SIG-M5 treated with dmso at 0.1 percent for 504 hours (cell line): ENCODE data around the gene DDIT4.
"Not testable (repeated sequence)": the region's sequence is repeated elsewhere in the genome, so short reads cannot be mapped to it uniquely, and the experiment has no call there.

Experiments used
- DNase-seq: peaks from one replicate; lab custom pipeline; 2025; ENCODE audit not compliant: unreplicated experiment; lab: John Stamatoyannopoulos, UW

DDIT4 gene

GRCh38 chr10:72249176-72249862 lies 24.4 kb upstream of the DDIT4 start:
- not testable (repeated sequence) for DNase-seq

- DNase-seq = no peak
Measured at GRCh38 chr10:72250666-72251065, 23.1 kb upstream of the DDIT4 start.

GRCh38 chr10:72251635-72252034 lies 22.1 kb upstream of the DDIT4 start:
- DNase-seq = no peak

DNA sequence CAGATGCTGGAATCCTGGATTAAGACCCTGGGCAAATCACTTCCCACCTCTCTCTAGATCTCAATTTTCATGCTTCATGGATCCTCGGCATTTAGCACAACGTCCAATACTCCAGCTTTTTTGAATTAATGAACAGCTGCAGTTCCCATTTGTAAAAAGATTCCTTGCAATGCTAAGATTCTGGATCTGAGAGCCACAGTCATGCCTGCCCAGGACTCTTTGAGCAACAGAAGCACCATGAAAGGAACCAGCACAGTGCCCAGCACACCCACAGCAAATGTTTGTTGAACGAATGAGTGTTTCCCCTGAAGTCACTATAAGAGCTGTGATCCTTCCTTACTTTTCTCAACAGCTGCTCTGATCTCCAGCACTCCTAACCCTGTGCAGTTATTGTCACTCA lies 20.8 kb upstream of the DDIT4 start:
- DNase-seq = no peak

GRCh38 chr10:72253578-72253977 lies 20.1 kb upstream of the DDIT4 start:
- no peak for DNase-seq

DNA sequence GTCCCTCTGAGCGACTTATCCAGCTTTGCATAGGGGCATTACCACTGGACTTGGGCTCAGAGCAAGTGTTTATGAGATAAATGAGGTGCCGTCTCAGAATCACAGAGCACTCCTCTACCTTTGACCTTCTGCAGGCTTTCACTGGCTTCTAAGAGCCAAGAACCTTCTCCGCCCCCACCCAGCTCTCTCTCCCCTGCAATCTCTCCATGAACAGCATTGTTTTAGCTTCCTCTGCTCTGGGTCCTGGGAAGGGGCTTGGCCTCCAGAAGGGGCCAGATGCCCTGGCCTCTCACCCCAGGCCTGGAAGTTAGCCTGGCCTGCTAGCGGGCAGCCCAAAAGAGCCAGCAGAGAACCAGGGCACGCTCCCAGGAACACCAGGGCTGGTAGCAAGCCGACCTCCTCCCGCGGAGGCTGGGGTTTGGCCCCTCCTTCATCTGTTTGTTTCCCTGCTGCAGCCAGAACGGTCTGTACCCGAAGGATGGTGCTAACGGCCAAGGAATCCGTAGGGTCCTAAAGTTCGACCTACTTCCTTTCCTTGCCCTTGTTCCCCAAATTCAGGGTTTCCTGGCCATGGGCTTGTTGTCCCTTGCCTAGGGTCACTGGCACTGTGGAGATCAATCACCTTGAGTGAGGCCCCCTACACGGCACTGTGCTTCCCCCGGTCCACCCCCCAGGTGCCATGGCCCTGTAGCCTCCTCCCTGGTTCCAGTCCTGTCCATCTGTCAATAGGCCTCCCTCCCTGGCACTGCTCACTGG lies 18.7 kb upstream of the DDIT4 start:
- no peak for DNase-seq

DNA sequence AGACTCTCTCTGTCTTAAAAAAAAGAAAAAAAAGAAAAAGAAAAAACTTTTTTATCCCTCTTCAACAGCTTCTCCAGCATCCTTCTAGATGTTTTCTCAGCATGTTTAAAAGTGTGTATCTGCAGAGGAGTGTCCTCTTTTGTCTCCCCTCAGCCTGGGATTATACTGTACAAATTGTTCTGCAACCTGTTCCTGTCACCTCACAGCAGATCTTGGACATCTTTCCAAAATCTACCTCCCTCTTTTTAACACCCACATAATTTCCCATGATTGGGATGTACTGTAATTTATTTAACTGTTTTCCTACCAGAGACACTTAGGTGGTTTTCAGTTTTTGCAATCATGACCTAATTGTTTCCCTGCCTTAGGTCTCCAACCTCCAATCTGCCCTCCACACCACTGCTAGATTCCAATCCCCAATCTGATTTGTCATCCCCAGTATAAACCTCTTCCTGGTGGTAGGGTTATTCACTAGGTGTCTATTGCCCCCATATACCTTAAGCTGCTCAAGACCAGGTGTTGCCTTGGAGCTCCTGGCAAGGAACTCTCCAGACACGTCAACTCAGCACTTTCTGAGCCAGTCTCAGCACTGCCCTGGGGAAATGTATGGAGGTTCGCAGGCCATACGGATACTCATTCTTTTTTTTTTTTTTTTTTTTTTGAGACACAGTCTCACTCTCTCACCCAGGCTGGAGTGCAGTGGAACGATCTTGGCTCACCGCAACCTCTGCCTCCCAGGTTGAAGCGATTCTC lies 17.6 kb upstream of the DDIT4 start:
- no peak for DNase-seq

DNA sequence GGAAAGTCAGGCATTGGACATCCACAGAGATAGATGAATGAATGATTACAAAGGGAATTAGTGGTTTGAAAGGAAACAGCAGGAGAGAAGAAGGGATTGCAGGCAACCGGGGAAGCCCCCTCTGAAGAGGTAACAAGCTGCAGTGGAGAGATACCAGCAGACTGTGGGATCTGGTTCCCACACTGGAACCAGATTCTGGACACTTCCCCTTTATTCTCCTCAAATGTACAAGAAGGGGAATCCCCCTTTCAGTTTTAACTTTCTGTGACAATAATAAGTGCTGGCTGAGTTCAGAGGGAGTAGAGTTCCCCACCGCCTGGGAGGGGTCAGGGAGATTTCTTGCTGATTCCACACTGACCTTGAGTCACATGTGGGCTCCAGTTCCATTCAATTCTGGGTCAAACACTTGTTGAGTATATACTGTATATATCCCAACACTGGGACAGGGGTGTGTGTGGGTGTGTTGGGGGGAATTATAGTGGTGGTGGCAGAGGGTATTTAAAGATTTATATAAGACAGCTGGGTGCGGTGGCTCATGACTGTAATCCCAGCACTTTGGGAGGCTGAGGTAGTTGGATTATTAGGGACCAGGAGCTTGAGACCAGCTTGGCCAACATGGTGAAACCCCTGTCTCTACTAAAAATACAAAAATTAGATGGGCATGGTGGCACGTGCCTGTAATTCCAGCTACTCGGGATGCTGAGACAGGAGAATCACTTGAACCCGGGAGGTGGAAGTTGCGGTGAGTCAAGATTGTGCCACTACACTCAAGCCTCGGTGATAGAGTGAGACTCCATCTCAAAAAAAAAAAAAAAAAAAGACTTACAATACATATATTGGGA lies 16.5 kb upstream of the DDIT4 start:
- peak; percentile 41 for DNase-seq

DNA sequence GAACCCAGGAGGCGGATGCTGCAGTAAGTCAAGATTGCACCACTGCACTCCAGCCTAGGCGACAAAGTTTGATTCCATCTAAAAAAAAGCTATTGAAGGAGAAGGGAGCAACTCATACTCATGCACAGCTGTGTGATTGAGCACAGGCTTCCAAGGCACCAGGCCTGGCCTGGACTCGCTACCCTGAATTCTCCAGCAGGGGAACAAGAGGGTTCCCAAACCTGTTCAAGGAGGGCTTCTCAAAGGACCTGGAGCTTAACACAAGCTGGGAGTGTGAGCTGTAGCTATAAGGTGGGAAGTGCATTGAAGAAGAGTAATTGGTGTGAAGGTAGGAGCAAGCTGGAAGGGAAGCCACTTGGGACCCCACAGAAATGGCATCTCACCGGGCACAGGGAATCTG lies 15.1 kb upstream of the DDIT4 start:
- no peak for DNase-seq

DNA sequence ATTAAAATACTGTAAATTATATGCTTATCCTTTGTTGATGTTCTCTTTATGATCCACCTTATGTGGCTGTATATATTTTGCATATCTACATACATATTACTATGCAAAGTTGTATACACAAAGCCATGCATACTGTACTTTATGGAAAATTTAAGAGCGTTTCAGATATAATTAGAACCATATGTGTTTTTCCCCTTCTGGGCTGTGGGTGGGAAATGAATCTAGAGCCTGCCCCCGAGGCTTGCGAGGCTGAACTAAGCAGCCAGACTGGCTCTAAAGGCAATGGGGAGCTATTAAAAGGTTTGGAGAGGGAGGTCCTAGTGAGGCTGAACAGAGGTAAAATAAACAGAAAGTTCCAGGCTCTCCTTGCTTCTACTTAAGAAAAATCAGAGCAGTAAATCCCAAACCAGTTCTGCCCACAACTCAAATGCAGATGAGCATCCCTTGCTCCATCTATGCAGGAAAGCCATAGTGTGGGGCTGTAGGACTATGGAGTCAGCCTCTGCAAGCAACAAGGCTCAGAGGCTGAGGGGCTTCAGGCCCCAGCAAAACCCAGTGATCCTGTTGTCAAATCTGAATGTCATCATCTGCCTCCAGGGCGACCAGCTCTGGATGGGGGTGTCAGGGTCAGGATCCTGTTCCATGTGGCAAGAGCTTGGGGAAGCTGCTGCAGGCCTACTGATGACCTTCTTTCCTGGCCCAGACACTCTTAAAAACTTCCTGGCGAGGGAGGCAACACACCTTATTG lies 14.1 kb upstream of the DDIT4 start:
- no peak for DNase-seq

DNA sequence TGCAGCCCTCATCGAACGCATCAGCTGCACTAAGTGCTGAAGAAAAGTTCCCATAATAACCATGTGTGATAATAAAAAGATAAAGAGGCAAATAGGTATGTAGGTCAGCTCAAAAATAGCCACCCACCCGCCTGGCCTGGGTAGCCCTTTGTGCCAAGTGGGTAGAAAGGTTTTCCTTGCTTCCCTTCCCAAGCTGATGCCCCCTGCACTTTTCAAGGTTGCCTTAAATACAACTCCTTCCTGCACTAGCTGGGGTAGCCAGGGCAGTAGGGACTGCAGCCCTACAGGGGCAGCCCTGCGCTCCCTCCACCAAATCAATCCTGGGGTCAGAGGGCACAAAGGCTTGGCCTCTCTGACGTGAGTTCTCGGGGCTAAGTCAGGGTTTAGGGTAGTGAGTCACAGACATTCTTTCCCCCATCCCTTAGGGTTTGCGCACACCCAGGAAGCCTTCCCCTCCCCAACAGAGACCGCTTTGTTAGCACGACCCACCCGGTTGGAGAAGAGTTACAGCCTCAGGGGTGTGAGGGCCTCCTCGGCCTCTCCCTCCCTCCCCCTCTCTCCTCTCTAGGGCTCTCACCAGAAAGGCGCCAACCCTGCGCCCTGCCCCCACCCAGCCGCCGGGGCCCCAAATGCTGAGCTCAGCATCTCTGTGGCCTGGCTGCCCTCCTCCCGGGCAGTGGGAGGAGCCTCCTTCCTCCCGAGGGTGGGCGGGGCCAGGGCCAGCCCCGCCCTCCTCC lies 13.3 kb upstream of the DDIT4 start:
- DNase-seq = peak; percentile 67

GRCh38 chr10:72260976-72261783 lies 12.5 kb upstream of the DDIT4 start:
- peak; percentile 59 for DNase-seq

DNA sequence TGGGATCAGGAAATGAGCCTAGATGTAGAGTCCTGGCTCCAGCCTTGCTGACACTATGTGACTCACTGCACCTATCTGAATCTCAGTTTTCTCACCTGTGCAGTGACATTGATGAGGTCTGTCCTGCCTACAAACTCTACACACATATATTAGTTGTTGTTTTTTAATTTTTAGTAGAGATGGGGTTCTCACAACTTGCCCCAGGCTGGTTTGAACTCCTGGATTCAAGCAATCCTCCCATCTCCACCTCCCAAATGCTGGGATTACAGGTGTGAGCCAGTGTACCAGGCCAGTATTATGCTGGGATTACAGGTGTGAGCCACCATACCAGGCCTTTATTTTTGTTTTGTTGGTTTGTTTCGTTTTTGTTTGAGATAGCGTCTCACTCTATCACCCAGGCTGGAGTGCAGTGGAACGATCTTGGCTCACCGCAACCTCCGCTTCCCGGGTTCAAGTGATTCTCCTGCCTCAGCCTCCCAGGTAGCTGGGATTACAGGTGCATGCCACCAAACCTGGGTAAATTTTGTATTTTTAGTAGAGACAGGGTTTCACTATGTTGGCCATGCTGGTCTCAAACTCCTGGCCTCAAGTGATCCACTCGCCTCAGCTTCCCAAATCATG lies 11.8 kb upstream of the DDIT4 start:
- no peak for DNase-seq

DNA sequence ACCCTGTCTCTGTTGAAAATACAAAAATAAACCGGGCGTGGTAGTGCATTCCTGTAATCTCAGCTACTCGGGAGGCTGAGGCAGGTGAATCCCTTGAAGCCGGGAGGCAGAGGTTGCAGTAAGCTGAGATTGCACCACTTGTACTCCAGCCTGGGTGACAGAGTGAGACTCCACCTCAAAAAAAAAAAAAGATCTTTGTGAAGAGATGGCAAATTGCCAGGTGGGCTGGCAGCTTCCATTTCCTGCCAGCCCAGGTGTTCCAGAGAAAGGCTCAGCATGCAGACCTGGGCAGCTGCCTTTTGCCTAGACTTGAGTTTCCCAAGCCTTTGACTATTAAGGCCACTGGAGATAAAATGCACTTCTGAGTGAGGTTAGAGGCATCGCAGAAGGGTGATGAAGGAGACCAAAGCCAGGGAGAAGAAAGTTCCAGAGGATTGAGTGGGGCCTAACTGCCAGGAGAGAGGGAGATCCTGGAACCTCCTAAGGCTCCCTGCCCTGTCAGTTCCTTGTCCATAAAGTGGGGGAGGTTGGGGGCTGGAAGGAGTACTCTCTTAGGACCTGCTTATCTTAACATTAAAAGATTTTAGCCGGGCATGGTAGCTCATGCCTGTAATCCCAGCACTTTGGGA lies 10.0 kb upstream of the DDIT4 start:
- DNase-seq = no peak

DNA sequence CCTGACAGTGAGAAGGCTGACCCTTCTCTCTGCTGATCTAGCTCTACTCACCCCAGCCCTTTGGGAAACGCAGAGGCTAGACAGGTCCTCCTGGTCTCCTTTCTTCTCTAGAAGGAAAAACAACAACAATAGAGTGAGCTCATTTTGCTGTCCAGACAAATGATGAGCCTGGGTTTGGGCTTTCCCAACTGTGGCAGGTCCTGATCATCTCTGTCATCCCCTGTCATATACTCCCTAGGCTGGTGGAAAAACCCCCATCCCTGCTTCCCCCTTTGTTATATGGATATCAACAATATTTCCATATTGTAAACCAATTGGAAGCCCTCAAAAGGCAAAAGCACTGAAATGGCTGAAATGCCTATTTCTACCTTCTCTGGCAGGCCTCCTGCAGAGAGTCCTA lies 9.2 kb upstream of the DDIT4 start:
- DNase-seq = no peak

- DNase-seq = no peak
Measured at GRCh38 chr10:72265508-72265907, 8.2 kb upstream of the DDIT4 start.

DNA sequence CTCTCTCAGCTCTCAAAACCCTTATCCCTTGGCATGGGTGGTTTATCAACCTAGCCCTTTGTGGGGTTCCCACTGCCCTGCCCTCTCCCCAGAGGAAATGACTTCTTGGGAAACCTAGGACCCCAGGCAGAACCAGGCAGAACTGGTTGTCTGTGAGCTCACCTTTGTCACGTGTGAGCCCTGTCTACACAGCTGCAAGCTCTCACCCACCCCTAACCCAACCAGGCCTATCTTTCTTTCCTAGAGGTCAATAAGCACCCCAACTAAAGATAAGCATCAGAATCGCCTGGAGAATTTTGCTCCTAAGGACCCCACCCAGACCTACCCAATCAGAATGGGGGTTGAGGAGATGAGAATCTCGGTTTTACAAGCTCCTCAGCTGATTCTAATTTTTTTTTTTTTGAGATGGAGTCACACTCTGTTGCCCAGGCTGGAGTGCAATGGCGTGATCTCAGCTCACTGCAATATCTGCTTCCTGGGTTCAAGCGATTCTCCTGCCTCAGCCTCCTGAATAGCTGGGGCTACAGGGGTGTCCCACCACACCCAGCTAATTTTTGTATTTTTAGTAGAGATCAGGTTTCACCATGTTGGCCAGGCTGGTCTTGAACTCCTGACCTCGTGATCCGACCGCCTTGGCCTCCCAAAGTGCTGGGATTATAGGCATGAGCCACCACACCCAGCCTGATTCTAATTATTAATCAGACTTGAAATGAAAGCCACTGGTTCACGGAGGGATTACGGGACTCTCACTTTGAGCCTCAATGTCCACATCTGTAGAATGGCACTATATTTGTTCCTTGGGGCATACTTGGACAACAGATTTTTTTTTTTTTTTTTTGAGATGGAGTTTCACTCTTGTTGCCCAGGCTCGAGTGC lies 7.5 kb upstream of the DDIT4 start:
- no peak for DNase-seq
